Erythroblast (primary cell): ENCODE data around the gene ZNF536.

Experiments
- GATA1 ChIP-seq: IDR thresholded peaks from 2 replicates; pipeline ENCODE4 v1.6.1; 2011; ENCODE audit warnings: low read depth, mild to moderate bottlenecking, control low read depth, low read length, moderate library complexity
- POLR2A ChIP-seq: IDR thresholded peaks from 2 replicates; pipeline ENCODE4 v1.6.1; 2011; ENCODE audit warnings: mild to moderate bottlenecking, low read length

DNA sequence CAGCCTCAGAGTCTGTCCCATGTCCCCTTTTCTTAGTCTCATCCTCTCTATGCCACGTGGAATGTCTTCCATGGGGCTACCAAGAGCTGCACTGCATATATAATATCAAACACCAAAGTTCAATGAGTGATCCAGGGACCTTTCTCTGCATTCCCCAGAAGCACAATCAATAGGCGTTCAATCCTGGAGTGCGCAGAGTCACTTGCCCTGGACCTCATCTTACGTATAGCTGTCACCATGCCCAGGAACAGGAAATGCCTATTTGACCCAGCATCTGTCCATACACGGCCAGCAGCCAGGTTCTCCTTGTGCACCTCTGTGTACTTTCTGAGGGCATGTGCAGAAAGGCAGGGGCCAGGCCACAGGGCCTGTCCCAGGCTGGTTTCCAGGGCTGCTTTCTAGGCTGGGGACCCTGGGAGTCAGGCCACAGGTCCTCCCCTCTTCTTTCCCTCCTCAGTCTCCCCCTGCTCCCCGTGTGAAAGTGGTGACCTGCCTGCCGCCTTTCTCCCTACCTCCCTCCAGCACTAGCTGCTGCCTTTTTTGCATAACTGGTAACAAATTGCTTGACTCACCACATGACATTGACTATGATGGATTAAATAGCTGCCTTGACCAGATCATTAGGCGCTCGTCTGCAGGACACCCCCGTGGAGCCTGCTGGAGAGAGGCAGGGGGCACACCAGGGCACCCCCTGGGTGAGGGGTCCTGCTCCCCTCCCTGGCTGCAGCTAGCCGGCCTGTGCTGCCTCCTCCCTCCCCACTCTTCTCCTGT lies 222.0 kb downstream of the ZNF536 start:
- no peak for TF ChIP-seq POLR2A
- TF ChIP-seq GATA1, result no peak
